MCF 10A (cell line): Measurements from ENCODE around the gene TIGD6. TPM values are rescaled to one million over a fixed set of nuclear protein-coding genes. Genes with fewer than 3 reads are reported as not detected.

ENCODE experiments used
- BruUV-seq: library from RNA; stranded (reverse); fragments of 400-500 nt; replicated peaks from 2 replicates; lab custom pipeline; 2021; lab: Mats Ljungman, UMichigan
- CTCF ChIA-PET: fragments of 300-600 bp; sonication (Branson Sonifier 250); formaldehyde crosslinking; extraction: SDS; loops from one replicate; lab custom pipeline; 2021; ENCODE audit warnings: antibody characterized with exemption, inconsistent platforms; lab: Yijun Ruan, JAX
- POLR2A ChIA-PET: fragments of 300-600, 350-650 bp; sonication (Branson Sonifier 250); formaldehyde crosslinking; extraction: SDS; loops from one replicate; lab custom pipeline; 2020; ENCODE audit warnings: antibody characterized with exemption, inconsistent platforms; lab: Yijun Ruan, JAX
- DNase-seq: peaks from one replicate; pipeline ENCODE4 v3.0.0-alpha.2; 2018; ENCODE audit not compliant: unreplicated experiment
- H3K27ac Mint-ChIP-seq: one replicate; pipeline ENCODE4 v1.8.0; 2022; ENCODE audit warnings: mild to moderate bottlenecking, low read depth, mixed read lengths; ENCODE audit not compliant: unreplicated experiment
- H3K27me3 Mint-ChIP-seq: one replicate; pipeline ENCODE4 v1.8.0; 2022; ENCODE audit warnings: mixed read lengths; ENCODE audit not compliant: insufficient read depth, unreplicated experiment
- H3K36me3 Mint-ChIP-seq: one replicate; pipeline ENCODE4 v1.8.0; 2022; ENCODE audit warnings: mild to moderate bottlenecking, moderate library complexity, mixed read lengths; ENCODE audit not compliant: insufficient read depth, unreplicated experiment
- H3K4me1 Mint-ChIP-seq: one replicate; pipeline ENCODE4 v1.8.0; 2022; ENCODE audit warnings: mixed read lengths; ENCODE audit not compliant: insufficient read depth, unreplicated experiment
- H3K4me3 Mint-ChIP-seq: one replicate; pipeline ENCODE4 v1.8.0; 2022; ENCODE audit warnings: mild to moderate bottlenecking, moderate library complexity, mixed read lengths; ENCODE audit not compliant: unreplicated experiment
- H3K9me3 Mint-ChIP-seq: one replicate; pipeline ENCODE4 v1.8.0; 2022; ENCODE audit warnings: mixed read lengths; ENCODE audit not compliant: unreplicated experiment
- CTCF ChIP-seq: fragments of 200-600 bp; IDR thresholded peaks from one replicate; pipeline ENCODE4 v1.8.0; 2022; ENCODE audit warnings: antibody characterized with exemption, mild to moderate bottlenecking; ENCODE audit not compliant: unreplicated experiment
- intact Hi-C: fragments of 100-400 bp; cut with micrococcal nuclease; formaldehyde crosslinking; loops from 2 replicates; pipeline ENCODE4 v1.14.1; 2022
- total RNA-seq: library from RNA; stranded (reverse); gene quantifications from 2 replicates; pipeline ENCODE4 v1.2.3, GENCODE V29; 2022

TIGD6 gene
- total RNA-seq, 1 experiment from 2014 or later = 9.0 TPM

- intact Hi-C loops = no loop called here
- no peak overlapping the region for H3K4me3 Mint-ChIP-seq
- peak overlapping the region; percentile 80 for H3K27ac Mint-ChIP-seq
- H3K27me3 Mint-ChIP-seq = no peaks in the 10 kb centered on the region
- H3K9me3 Mint-ChIP-seq = no peaks in the 10 kb centered on the region
- no peak for TF ChIP-seq CTCF
- peaks cover 38% of the 10 kb centered on the region for H3K4me1 Mint-ChIP-seq
- CTCF ChIA-PET = interaction anchor here (0.6 to 2.5 kb wide), 11 partner anchors 9 to 318 kb away, joined by 3 to 12 read pairs (median 4); no protein-coding TSS in a partner anchor
- H3K36me3 Mint-ChIP-seq = peaks cover 70% of the 10 kb centered on the region
- no TSS peak for BruUV-seq
- POLR2A ChIA-PET = interaction anchor here (0.7 to 1.9 kb wide), 5 partner anchors 9 to 212 kb away, joined by 3 to 4 read pairs (median 3); no protein-coding TSS in a partner anchor
- no peak for DNase-seq
These were observed 25.0 kb downstream of the TIGD6 start for GRCh38 chr5:149975409-149975808.

- peaks cover 20% of the 10 kb centered on the region for H3K36me3 Mint-ChIP-seq
- DNase-seq = no peak
- ChIA-PET CTCF (interaction anchor here (0.7 to 29.3 kb wide), 7 partner anchors 7 to 450 kb away, joined by 3 to 1621 read pairs (median 4); no protein-coding TSS in a partner anchor), POLR2A (interaction anchor here (0.6 to 1.5 kb wide), 5 partner anchors 8 to 141 kb away, joined by 3 to 5 read pairs (median 4); partner anchors contain the start of gene SLC26A2)
- H3K4me3 Mint-ChIP-seq = no peak overlapping the region
- intact Hi-C loops = no loop called here
- peaks cover 48% of the 10 kb centered on the region for H3K4me1 Mint-ChIP-seq
- no peaks in the 10 kb centered on the region for H3K27me3 Mint-ChIP-seq
- no TSS peak for BruUV-seq
- no peaks in the 10 kb centered on the region for H3K9me3 Mint-ChIP-seq
- H3K27ac Mint-ChIP-seq = no peak overlapping the region
- no peak for TF ChIP-seq CTCF
These were observed 31.1 kb downstream of the TIGD6 start for GRCh38 chr5:149969181-149969930.

DNA sequence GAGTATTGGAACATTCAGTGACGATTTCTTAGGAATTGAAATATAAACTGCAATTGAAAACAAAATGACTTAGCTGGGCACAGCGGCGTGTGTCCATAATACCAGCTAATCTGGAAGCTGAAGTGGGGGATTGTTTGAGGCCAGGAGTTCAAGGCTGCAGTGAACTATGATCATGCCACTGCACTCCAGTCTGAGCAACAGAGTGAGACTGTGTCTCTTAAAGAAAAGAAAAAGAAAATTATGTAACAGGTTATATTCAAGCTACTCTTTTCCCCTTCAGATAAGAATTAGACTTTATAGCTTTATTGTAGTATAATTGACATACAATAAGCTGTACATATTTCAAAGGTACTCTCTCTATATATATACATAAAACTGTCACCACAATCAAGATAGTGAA is 33.5 kb downstream of the TIGD6 start:
- DNase-seq = no peak
- intact Hi-C loops = no loop called here
- no TSS peak for BruUV-seq

More for the DNA sequence above, 33.5 kb downstream of the TIGD6 start:
- ChIA-PET POLR2A (interaction anchor here (0.5 to 9.1 kb wide), 7 partner anchors 9 to 129 kb away, joined by 3 to 187 read pairs (median 4); partner anchors contain the start of genes HMGXB3 and TIGD6), CTCF (interaction anchor here (0.5 to 29.3 kb wide), 17 partner anchors 8 to 688 kb away, joined by 3 to 1621 read pairs (median 4); no protein-coding TSS in a partner anchor)
- no peak overlapping the region for H3K4me3 Mint-ChIP-seq
- TF ChIP-seq CTCF = no peak
- H3K9me3 Mint-ChIP-seq = no peaks in the 10 kb centered on the region
- H3K27me3 Mint-ChIP-seq = no peaks in the 10 kb centered on the region
- peaks cover 35% of the 10 kb centered on the region for H3K36me3 Mint-ChIP-seq
- H3K27ac Mint-ChIP-seq = no peak overlapping the region
- H3K4me1 Mint-ChIP-seq = peaks cover 55% of the 10 kb centered on the region
